ENCODE results near the gene C1QL2. TPM values are rescaled to one million over a fixed set of nuclear protein-coding genes. Genes with fewer than 3 reads are reported as not detected.

C1QL2 gene
- total RNA-seq, 1 donor from 2014 or later, result not detected

DNA sequence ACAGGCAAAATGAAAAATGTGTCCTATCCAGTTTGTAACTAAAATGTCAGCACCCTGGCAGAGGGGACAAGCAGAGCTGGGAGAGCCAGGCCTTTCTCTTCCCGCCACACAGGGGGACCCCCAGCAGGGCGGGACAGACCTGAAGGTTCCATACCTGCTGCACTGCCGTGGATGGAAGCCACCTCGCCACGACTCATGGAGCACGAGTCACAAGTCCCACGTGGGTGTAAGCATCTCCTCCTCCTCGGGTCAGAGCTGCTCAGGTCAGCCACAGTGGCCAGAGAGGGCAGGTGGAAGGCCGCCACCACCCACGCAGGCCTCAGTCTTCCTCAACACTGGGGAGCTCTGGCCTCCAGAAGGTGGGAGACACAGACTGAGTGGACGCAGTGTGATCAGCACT lies 21.0 kb downstream of the C1QL2 start:
- peak; percentile 4 for DNase-seq (ENCODE audit: low read depth)

DNA sequence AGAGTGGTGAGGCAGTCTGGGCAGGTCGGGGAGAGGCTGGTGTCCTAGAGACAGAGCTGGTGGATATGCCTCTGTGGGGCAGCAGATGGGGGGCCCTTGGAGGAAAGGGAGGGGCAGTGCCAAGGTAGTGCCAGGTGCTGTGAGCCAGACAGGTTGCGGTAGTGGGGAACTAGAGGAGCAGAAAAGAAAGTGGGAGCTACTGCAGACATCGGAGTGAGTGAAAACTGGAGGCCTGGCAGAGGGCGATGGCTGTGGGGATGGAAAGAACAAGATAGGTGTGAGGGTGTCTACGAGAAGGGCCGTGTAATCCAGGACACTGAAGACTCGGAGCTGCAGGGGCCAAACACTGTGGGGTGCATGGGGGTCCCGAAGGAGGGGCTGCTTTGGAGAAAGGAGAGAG lies 21.7 kb downstream of the C1QL2 start:
- no peak for DNase-seq (ENCODE audit: low read depth)

DNA sequence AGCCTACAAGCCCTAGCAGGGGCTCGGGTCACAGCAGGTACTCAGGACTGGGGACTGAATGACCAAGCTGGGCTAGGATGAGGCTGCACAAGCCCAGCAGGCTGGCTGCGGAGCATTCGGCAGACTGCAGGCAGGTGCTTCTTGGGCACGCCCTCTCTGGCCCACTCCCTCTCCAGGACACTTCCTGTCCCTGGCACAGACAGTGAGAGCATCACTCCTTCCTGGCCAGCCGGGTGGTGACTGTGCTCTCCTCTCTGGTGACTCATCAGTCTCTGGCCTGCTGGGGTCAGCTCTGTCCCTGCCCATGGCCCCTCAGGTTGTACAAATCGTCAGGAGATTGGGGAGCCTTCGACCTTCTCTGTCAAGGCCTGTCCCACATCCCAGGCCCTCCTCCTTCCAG lies 22.5 kb downstream of the C1QL2 start:
- DNase-seq (ENCODE audit: low read depth), result no peak

DNA sequence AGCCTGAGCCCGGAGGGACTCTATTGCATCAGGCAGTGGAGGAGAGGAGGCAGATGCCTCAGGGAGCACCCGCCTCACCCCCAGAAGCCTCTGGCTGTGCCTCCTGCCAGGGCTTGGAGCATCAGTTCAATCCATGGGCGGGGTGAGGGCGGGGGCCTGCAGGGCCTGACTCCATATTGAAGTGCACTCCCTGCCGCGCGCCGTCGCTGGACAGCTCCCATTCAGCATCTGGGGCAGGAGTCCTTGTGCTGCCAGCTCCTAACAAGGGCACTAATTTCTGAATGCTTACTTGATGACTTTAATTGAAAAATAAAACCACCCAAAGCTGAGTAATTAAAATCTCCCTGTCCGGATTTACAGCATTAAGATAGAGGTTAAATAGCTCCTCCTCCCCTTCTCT lies 23.8 kb downstream of the C1QL2 start:
- DNase-seq (ENCODE audit: low read depth), result no peak

DNA sequence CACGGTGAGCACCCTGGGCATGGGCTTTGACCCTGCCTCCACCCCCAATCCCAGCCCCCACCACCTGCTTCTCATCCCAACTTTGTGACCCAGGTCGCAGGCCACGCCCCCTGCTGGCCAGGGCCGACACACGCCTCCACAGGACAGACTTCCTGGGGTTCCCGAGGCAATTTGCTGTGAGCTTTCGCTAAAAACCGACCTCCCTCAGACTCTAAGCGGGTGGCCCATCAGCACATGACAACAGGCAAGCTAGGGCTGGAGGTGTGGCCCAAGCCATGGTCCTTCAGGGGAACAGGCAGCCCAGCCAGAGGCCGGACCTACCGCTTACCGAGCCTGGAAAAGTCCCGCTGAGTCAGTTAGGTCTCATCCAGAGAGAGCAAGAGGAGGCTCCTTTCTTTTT lies 31.9 kb downstream of the C1QL2 start:
- no peak for DNase-seq (ENCODE audit: low read depth)

DNA sequence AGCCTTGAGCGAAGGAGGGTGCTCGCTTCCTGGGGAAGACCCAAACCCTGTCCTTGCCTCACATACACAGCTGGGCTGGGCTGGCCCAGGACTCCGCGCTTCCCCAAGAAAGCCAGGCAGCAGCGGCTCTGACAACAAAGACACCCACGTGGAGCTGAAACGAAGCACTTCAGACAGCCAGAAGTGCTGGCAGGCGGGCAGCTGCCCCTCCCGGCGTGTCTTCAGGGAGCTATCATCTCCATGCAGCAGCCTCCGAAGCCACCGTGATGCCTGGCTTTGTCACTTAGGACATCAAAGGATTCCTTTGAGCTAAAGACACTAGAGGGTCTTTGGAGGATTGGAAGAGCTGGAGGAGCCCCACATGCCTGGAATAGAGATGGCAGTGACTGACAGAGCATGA lies 35.2 kb downstream of the C1QL2 start:
- no peak for DNase-seq (ENCODE audit: low read depth)

DNA sequence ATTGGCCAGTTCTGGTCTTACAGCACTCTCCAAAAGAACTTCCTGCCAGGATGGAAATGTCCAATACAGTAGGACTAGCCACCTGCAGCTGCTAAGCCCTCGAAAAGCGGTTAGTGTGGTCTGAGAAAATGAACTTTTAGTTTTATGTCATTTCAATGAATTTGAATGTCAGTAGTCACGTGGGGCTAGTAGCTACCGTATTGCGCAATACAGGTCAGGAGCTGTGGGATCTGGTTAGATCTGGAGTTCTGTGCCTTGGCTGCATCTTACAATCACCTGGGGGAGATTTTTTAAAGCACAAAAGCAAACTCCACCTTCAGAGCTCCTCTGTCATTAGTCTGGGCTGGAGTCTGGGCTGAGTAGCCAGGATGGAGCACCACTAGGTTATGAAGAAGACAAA lies 35.9 kb downstream of the C1QL2 start:
- DNase-seq (ENCODE audit: low read depth), result no peak

DNA sequence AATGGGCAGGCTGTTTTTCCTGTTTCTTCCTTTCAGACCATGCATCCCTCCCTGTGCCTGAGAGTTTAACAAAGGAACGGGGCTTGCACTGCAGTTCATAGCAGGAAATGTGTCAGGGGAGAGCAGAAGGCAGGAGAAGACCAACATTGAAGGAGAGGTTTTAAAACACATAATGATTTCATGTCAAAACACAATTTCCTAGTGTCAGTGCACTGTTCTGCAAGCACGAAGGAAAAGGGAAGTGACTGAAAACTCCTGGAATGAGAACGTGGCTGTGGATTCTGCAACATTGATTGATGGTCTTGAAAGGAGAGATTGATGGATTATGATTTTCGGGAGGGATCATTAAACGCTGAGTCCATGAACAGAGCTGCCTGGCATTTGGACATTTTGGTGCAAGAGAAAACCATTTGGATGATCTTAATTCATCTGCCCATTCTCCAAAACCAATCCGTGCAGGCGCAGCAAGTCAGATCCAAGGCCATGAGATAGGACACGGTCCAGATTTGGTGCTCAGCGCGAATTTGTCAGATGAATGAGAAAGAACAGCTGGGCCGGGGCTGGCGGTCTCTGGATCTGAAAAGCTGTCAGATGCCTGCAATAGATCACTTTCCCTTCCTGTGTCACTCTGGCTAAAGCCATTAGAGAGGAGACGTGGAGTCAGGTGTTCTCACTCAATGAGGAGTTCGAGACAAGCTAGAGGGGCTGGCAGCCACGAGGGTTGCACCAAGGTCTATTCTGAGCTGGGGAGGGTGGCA lies 38.4 kb downstream of the C1QL2 start:
- no peak for DNase-seq (ENCODE audit: low read depth)

DNA sequence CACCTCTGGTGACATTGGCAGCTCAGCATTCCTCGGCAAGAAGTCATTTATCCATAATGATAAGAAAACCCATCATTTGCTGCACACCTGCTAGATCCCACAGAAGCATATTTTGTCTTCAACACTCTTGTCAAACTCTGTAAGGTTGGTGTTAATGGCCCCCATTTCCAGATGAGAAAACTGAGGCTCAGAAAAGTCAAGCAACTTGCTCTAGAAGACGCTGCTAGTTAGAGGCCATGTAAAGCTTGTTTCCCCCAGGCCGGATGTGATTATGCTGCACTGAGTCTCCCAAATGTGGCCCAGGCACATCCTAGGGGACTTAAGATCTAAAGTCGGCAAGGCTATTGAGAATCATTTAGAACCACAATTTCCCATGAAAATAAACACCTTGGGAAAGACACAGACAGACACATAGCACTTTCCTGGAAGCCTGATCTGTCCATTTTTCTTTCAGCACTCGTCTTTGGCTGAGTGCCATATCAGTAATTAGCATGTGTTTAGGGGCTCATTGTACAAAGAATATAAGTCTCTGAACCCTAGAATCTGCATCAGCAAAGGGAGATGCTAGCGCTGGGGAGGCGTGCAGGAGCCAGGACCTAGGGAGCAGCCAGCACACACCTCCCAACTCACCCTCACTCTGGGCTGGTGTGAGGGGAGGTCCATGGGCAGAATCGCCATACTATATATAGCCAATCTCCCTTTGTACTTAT lies 39.3 kb downstream of the C1QL2 start:
- DNase-seq (ENCODE audit: low read depth), result no peak

DNA sequence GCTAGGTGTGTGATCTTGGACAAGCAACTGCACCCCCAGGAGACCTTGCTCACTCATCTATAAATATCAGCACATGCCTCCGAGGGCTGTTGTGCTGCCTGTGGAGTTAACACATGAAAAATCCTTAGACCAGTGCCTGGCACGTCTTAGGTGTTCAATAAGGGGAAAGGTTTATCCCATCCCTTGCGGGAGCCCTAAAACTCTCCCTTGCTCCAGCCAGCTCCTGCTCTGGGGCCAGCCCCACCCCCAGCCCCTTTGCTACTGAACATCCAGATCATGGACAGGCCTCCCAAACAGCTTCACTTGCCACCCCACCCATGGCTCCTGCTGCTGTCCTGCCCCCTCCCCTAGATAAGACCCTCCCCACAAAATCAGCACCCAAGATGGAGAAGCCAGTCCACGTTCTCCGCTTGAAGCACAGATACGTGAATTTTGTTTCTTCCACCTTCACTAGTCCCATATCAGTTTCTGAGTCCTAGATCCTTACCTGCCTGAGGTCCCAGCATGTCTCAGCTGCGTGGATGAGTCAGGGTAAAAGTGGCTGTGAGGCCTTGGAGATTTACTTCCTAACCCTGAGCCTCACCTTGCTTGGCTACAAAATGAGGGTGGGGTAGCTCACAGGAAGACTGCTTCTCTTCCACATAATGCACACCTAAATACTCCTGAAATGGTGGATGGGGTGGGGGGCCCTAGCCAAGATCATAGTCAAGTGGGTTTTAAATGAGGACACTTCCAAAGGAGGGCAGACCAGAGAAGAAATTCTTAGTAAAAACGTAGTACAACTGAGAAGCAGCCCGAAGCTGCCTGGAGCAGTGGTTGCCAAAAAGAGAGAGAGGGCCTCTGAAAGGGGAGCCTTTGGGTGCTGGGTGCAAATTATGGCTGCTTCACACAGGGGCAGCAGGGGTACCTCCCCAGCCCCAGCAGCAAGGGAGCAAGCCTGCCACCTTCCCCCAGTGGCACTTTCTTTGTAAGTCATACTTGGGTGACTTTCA lies 40.4 kb downstream of the C1QL2 start:
- no peak for DNase-seq (ENCODE audit: low read depth)

DNA sequence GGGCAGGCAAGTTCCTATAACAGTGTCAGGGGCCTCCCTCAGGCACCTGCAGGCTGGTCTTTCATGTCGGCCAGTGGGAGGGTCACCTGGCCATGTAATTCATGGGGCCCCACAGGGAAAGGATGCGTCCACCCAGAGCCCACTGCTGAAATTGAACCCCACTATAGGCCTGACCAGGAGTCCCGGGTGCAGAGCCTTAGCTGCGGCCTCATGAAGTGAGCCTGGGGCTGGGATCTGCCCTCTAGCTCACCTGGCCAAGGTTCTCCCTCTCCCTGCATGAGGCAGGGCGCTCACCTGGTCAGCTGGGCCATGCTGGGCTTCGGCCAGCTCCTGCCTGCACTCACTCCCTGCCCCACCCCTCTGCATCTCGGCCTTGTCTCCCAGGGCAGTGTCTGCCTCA lies 41.1 kb downstream of the C1QL2 start:
- no peak for DNase-seq (ENCODE audit: low read depth)

DNA sequence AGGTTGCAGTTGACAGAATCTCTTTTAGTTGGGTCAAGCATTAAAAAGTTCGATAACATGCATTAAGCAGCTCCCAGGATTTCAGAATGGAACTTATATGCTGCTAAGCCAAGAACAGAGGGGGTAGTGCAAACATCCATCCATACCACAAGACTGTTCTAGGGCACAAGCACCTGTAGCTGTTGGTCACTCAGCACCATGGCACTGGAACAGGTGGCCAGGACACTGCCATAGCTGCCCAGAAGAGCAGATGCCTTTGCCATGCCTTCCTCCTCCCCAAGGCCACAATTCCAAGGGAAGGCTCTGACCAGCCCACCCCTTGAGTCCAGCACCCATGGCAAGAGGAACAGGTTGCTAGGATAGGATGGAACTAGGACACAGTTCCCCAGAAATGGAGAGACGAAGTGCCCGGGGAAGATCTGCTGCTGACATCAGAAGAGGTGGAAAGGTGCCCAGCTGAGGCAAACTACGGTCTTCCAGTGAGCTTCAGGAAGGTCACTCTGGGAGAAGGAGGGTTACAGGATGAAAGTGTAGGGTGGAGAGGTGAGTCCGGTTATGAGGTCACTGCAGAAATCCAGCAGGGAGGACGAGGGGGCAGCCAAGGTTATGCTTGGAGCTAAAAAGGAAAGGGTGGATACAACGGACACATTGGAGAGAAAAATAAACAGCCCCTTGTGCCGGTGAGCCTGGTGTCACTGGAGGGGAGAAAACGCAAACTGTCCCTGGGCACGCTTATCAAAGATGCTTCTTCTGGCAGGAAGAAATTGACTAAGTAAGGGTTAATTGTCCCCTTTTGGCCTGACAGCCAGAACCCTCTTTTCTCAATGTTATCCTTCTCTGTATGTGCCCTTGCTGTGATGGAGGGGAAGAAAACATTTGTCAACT lies 41.9 kb downstream of the C1QL2 start:
- no peak for DNase-seq (ENCODE audit: low read depth)

DNA sequence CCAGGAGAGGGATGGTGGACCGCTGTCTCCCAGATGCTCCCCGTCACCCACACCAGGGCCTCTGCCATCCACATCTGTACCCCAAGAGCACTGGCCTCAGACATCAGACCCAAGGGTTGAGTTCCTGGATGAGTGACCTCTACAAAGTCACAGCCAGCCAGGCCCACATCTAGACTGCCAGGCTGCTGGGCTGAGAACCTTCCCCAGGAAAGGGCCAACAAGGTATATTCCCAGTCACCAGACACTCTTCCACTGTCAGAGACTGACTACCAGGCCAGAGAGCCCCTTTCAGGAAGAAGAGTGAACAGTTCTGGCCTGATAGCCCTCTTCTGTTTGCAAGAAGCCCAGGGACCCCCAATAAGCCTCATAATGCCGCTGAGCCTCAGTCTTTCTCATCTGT lies 44.3 kb downstream of the C1QL2 start:
- DNase-seq (ENCODE audit: low read depth), result no peak

DNA sequence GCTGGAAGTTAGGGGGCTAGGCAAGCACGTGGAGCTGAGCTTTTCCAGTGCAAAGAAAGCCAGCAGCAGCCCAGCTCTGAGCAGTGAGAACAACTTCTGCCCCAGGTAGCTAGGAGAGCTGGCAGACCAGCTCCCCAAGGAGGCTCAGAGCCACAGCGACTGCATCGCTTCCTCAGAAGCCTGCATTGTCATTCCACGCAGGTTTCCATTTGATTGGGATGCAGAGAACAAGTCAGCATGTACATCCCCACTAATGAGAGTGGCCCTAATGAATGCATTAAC lies 45.1 kb downstream of the C1QL2 start:
- no peak for DNase-seq (ENCODE audit: low read depth)

DNA sequence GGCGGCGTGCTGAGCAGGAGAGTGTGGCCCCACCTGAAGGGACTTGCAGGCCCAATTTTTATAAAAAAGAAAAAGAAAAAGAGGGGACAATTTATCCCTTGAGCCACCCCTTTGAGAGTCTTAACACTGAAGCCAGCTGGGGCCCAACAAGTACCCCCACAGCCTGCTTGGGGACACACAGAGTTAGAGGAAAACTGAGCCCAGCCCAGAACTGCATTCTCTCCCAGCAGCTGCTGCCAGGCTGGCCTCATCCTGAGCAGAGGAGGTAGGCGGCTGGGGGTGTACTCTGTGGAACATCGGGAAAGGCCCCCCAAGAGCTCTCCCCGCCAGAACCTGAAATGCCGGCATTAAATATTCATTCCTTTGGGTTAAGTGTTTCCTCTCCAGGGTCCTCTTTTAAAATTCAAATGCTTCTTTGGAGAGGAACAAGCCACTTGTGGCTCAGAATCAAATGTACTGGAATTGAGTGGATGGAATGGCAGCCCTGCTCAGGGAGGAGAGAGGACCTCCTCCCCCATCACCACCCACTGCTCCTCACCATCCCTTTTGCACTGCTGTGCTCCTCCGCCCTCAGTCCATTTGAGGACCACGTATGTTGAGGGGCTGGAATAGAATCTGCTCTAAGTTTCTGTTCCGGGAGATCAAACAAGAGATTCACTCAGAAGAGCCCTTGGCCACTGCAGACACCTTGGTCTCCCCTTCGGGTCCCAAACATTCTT lies 45.6 kb downstream of the C1QL2 start:
- DNase-seq (ENCODE audit: low read depth), result no peak

DNA sequence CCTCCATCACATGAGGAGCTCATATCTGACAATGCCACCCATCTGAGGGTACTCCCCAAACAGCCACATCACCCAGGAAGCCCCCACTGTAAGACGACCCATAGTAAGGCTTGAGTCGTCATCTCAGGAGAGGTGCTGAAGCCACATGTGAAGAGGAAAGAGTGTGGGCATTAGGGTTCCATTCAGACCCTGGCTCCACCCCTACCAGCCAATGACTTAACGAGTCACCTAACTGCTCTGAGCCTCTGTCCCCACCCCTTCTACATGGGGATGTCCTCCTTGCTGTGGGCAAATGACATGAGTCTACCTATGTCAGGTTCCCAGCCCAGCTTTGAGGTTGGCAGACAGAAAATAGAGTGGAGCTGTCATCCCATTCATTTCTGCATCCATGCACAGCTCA lies 46.3 kb downstream of the C1QL2 start:
- DNase-seq (ENCODE audit: low read depth), result no peak

DNA sequence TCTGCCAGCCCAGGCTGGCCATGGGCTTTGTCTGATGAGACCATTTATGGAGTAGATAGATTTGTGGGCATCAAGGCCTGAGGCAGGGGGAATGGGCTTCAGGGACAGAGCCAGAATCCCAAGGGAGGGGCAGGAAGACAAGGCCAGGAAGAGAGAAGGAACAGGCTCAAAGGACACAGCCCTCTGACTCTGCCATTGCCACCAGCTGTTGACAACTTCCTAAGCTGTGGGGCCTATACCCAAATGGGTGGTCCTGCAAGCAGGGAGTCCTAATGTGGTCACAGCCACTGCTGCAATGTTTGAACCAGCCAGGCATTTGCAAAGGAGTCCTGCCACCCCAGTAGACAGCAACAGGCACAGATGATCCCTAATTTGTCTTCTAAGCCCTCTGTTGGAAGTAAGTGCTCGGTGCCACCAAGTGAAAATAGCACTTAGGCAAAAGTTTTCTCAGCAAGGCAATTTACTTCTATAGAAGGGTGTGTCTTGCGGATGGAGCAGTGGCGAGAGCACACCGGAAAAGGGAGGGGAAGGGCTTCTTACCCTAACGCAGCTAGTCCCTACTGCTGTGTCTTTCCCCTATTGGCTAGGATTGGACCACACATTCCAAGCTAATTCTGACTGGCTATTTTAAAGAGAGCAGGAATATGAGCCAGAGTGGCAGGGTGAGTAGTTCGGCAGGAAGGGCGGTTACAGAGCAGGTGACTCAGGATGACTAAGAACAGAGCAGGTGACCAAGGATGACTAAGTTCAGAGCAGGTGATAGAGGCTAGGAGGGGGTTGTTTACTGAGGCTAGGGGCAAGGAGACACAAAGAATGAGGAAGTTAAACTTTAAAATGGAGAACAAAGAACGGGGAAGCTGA lies 47.2 kb downstream of the C1QL2 start:
- DNase-seq (ENCODE audit: low read depth), result peak; percentile 47

DNA sequence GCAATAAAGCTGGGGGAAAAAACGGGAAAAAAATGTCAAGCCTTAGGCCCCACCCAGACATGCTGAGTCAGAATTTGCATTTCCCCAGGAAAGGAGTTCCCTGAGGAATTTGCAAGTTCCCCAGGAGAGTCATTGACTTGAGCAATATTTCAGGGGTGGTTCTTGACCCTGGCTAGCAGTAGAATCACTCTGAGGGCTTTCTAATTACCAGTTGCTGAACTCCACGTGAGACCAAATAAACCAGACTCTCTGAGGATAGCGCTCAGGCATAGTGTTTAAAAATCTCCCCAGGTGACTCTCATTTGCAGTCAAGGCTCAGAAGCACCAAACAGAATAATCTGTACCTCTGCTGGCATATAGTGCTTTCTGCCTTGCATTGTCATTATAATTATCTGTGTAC lies 48.7 kb downstream of the C1QL2 start:
- DNase-seq (ENCODE audit: low read depth), result peak; percentile 56

DNA sequence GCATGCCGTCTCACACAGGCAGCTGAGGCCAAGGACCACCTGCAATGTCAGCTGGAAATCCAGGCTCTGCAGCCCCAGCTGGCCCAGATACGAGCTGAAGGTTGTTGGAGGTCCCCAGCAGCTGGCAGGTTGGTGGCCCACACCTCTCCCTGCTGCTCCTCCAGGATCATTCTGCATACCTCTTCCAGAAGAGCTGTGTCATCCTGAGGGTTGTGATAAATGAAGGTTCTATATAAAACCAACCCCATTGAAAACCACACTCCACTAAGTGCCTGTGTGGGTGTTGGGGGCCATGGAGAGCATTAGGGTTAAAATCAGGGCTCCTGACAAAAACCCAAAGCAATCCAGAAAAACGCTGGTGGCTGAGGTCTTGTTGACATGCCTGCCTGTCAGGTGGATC lies 50.4 kb downstream of the C1QL2 start:
- DNase-seq (ENCODE audit: low read depth), result no peak

DNA sequence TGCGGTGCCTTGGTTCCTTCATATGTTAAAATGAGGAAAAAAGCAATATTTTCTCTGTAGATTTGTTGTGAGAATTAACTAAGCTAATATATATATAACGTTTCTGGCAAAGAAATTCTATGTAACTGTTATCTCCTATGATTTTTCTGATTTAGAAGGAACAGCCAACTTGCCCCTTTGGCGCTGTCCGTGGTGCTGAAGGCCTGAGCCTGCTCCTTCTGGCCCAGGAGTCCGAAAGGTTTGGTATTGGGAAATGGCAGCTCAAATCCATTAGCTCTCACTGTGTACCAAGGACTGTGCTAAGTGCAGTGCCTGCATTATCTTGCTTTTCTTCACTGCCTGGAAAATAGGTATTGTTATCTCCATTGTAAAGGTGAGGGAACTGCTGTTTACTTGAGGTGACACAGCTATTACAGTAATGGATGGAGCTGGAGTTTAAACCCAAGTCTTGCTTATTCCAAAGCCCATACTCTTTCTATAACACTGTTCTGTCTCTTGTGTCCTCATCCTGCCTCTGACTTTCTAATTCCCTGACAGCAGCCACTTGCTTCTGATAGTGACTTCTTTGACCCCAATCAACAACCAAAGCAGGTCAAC lies 52.2 kb downstream of the C1QL2 start:
- peak; percentile 23 for DNase-seq (ENCODE audit: low read depth)
